Endometrial microvascular endothelial cells (primary cell): ENCODE measurements around the gene SND1. TPM values are rescaled to one million over a fixed set of nuclear protein-coding genes. Genes with fewer than 3 reads are reported as not detected.

ENCODE experiments used
- in situ Hi-C: cut with HindIII; loops from 2 replicates; pipeline ENCODE4 v1.10.0; 2017; ENCODE audit warnings: low sequenced_read_pairs, low pct_unique_long_range_greater_than_20kb; ENCODE audit errors: inconsistent ontology term
- total RNA-seq: library from RNA; depleted of rRNA; stranded (reverse); fragments of >200 nt; gene quantifications from one replicate; pipeline ENCODE4 v1.2.3, GENCODE V29; 2015; ENCODE audit errors: inconsistent ontology term

SND1 gene
- total RNA-seq, 1 donor from 2014 or later: 223 TPM

DNA sequence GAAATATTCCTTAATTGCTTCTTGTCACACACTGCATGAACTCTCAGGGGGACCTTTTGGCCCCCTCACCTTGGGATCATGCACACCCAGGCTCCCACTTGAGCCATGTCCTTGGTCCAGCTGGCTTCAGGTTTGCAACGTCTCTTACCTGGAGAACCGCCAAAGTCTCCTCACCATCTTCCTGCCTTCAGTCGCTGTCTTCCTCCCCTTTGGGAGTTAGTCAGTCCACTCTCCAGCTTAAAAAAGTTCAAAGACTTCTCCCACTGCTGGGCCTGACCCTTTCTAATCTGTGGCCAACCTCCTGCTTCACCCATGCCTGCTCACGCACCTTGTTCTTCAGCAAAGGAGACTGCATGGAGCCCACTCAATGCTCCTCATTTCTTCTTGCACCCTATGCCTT lies 461.8 kb downstream of the SND1 start:
- in situ Hi-C loops: no loop called here

DNA sequence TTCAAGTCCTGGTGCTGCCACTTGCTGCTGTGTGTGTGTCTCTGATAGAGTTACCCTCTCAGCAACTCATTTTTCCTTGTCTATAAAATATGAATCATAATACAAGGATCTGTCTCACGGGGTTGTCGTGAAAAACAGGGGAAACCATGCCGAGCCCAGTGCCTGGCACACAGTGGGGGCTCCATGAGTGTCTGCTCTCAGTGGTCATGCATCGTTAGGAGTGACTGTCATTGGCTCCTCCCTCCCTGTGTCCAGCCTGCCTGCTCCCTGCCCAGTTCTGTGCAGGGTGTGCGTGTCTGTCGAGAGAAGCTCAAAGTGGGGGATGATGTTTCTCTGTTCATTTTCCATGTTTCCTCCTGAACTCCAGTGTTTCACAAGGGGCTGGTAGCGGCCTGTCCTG lies 462.8 kb downstream of the SND1 start:
- in situ Hi-C loops: no loop called here

DNA sequence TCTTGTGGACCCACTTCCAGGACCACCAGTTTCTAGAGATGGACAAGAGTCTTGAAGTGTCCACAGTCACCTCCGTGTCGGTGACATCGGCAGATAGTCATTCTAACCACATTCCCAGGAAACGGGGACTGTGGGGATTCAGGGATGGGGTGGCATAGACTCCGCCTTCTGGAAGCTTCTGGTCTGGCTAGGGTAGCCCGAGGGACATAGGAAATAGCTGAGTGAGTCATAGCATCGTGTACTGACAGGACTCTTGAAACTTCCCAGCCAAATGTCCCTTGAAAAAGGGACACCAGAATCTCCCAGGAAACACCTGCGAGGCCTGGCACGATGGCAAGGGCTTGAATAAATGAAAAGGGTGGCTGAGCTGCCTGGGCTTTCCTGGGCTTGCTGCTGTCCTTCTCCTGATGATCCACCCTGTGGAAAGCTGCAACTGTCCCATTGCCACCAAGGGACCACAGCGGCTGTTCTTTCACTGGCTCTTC lies 463.4 kb downstream of the SND1 start:
- in situ Hi-C loops: no loop called here

DNA sequence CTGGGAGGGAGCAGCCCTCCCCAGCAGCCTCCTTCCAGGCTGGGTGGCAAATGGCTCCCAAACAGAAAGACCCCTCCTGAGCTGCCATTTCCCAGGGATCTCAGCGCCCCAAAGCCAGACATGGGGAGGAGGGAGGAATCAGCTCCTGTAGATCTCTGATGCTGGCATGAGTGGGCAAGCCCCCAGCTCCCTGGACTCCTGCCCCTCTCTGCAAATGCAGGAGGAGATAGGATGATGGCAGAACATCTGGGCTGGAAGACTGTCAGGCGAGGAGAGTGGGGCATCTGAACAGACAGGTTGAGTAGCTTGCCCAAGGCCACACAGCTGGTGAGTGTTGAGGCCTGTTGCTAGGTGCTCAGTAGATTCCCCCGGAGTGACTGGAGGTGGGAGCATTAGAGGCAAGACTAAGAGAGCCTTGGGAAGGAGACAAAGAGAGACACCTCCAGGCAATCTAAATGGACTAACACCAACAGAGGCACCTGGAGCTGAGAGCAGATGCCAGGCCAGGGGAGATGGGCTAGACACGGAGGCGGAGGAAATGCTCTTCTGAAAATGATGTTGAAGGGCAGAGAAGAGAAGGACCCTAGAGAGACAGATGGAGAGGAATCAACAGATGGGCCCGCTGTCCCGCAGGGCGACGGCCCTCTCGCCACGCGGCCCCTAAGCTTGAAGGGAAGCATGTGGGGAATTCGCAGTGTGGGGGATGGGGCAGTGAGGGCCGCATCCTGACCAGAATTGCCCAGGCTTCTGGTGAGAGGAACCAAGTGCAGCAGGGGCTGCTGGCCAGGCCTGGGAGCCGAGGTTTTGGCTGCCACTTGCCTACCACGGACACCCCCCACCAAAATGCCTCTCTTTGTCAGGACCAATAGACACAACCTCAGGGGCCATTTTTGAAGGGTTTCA lies 464.1 kb downstream of the SND1 start:
- in situ Hi-C loops: no loop called here

DNA sequence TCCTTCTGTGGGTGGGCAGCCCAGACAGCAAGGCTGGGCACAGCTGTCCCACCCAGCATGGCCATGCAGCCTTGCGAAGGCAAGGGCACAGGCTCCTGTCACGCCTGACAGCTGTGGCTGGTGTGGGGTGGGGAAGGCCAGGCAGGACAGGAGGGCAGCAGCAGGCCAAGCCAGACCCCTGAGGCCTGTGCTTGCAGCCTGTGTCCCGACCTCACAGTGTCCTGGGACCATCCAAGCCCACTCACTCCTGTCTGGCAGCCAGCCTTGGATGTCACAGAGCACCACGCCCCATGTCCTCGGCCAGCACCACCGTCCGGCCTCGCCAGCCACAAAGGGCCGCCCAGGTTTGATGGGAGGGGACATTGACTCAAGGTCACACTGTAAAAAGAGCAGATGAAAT lies 464.7 kb downstream of the SND1 start:
- in situ Hi-C loops: no loop called here

DNA sequence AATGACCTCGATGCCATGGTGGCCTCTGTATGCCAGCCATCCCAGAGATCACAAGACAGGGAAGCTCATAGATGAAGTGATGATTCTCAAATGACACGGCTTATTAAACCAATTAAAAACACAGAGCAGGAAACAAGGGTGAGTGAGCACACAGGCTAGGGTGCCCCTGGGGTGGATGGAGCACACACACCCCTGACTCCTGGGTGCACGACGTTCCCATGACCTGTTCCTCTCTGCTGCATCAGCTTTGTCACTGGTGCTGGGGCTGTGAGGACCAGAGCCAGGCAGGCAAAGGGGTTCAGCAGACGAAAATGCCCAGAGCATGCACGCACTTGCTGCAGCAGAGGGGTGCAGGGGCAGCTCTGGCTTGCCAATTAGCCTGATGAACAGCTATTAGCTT lies 465.7 kb downstream of the SND1 start:
- in situ Hi-C loops: no loop called here

DNA sequence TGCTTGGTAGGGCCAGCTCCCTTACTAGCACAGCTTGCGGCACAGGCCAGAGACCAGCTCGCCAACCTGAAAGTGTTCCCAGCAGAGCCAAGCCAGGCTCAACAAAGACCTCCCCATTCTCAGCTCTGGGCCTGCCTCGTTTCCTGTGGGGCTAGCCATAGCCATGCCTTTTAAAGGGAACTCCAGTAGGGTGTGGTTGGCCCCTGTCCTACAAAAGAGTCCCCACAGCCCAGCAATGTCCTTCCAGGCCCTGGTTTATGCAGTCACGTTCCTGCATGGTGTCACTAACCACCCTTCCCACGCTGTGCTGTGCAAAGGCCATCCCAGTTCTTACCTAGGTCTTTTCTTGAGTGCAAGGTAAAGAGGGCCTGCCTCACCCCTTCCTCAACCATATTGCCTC lies 467.0 kb downstream of the SND1 start:
- in situ Hi-C loops: no loop called here

DNA sequence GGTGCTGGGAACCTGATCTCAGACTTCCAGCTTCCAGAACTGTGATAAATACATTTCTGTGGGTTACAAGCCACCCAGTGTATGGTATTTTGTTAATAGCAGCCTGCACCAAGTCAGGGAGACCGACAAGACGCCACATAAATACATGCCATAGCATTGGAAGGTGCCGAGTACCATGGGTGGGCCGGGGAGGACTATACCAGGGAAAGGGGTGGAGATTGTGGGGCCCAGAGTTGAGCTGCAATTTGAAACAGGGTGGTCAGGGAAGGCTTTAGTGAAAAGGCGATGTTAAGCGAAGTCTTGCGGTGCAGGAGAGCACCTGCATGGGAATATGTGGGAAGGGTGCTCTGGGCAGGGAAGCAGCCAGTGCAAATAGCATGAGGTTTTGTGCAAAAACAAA lies 468.1 kb downstream of the SND1 start:
- in situ Hi-C loops: no loop called here

DNA sequence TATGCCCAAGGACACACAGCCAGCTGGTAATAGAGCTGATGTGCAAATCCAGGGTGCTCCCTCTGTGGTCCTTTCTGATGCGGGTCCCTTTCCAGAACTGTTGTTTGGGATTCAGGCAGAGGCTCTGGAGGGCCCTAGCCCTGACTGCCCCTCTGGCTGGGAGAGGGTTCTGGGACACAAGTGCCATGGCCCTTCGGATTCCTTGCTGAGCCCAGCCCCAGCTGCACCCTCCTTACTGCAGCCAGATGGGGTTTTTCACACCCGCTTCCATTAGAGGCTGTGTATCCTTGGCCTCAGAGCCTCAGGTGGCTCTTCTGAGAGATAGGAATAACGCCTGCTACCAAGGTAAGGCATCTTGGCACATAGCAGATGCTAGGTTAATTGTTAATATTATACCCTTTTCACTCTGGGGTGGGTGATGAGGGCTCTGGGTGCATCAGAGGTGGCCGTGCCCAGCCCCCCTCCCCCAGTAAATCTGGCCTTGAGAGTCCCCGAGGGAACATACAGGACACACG lies 469.0 kb downstream of the SND1 start:
- in situ Hi-C loops: no loop called here

DNA sequence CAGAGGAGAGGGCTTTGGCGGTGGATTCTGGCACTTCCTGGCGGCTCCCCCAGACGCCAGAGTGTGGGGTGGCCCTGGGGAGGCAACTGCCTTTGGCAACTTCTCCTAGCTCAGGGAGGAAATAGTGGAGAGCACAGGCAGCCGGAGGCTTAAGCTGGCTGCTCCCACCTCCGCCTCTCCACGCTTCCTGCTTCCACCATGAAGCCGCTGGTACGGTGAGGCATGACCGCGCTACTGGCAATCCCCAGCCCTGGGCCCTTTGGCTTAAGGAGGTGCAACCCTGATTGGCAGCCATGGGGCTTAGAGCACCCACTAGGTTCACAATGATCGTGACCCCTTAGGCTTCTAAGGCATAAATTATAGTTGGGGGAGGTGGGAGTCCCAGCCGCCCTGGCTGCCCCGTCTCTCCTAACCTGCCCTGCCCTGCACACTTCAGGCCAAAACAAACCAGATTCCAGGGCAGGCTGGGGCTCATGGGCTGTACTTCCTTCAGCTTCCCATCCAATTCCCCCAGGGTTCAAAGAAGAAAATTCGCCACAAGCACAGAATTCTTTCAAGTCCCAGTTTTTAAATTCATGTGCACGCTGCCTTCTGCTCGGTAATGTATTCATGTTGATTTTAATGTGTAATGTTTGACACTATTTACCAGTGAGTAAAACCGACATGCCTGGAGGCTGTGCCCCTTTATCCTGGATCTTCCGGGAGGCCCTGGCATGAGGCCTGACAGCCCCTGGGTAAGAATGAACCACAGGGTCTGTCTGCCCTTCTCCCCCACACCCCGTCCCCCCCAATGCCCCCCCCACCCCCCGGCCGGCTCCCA lies 469.9 kb downstream of the SND1 start:
- in situ Hi-C loops: no loop called here

DNA sequence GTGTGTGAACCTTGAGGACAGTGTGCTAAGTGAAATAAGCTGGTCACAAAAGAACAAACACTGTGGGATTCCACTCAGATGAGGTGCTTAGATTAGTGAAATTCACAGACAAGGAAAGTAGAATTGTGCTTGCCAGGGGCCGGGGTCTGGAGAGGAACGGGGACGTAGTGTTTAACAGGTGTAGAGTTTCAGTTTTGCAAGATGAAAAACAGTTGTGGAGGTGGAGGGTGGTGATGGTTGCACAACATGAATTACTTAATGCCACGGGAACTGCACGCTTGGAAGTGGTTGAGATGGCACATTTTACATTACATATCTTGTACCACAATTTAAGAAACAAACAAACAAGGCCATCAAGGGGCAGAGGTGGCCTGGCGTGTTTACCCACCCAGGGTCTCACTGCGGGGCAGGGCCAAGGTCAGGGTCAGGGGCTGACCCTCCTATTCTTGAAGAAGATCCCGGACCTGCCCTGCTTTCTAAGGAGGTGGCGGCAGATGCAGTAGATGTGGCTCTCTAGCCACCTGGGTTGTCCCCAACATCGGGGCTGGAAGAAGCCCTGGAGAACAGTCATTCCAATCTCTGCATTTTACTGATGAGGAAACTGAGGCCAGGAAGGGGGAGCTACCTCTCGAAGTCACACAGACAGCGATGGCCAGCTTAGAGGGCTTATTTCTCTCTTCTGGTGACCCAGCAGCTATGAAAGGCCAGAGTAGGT lies 470.7 kb downstream of the SND1 start:
- in situ Hi-C loops: no loop called here

DNA sequence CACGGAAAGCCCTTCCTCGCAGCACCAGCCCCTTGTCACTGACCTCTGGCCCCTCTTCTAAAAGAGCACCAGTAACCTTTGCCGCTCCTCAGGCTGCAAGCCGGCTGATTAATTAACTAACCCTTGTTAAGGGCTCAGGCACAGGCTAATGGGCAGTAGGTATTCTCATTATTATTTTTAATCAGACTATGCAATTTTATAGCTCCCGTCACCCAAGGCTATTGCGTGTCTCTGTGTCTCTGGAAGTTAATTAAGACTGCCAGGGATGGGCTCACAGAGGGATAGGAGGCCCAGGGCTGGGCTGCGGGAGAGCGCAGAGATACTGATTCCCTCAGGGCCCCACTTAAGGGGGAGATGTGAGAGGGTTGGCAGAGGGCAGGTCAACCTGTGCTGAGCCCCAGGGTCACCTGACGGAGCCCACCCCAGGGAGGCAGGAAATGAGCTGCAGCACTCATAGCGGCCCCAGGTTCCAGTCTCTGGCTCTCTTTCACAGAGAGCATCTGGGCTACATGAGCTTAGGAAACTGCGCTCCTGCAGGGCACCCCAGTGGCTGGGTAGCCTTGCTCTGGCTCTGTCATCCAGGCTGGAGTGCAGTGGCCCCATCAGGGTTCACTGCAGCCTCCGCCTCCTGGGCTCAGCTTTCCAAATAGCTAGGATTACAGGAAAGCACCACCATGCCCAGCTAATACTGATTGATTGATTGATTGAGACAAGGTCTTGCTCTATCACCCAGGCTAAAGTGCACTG lies 471.5 kb downstream of the SND1 start:
- in situ Hi-C loops: no loop called here

DNA sequence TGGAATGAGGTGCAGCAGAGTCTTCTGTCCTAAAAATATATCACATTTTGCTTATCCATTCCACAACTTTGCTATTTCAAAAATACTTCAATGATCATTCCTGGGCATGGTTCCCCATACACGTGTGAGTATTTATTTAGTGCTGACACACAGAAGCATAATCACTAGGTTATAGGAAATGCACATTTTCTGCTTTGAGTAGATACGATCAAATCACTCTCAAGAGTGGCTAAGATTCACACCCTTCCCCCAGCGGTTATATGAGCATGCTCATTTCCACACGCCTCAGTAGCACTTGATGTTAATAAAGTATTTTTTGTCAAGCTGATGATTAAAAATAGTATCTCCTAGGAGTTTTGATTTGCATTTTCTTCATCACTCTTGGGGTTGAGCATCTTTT lies 472.8 kb downstream of the SND1 start:
- in situ Hi-C loops: no loop called here

DNA sequence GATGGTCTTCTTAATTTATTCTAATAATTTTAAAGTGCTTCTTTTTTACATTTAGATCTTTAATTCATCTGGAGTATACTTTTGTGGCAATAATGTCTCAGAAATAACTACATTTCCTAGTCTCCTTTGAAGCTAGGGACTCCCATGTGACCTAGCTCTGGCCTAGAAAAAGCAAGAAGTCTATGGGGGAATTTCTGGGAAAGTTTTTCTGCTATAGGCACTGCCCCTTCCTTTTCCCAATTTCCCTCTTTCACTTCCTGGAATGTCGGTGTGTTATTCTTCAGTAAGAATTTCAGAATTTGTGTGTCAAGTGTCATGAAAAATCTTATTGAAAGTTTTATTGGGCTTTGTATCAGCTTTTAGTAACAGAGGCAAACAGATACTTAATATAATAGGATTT lies 473.8 kb downstream of the SND1 start:
- in situ Hi-C loops: no loop called here

DNA sequence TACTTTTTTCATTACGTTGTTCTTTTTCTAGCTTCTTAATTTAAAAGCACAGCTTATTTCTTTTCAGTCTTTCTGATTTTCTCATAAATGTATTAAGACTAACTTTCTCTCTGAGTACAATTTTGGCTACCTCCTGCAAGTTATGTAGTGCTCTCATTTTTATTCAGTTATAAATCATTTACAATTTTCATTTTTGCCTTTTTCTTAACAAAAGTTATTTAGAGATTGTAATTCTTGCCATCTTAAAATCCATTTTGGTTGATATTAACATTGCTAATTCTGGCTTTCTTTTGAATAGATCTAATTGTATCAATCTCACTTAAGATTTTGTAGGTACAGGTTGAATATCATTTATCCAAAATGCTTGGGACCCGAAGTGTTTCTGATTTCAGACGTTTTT lies 476.4 kb downstream of the SND1 start:
- in situ Hi-C loops: no loop called here

DNA sequence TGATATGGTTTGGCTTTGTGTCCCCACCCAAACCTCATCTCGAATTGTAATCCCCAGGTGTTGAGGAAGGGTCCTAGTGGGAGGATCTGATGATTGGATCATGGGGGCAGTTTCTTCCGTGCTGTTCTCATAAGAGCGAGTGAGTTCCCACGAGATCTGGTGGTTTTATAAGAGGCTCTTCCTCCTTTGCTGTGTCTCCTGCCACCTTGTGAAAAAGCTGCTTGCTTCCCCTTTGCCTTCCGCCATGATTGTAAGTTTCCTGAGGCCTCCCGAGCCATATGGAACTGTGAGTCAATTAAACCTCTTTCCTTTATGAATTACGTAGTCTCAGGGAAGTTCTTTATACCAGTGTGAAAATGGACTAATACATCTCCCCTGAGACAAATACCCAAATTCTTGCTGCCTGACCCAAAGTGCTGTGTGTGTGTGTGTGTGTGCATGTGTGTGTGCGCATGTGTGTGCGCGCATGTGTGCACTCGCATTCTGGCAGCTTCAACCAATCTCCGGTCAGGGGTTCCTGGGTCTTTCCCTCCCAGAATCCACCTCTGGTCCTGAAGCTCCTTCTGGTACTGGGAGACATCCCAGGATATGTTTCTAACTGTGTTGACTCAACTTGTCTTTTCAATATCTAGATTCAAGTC lies 477.4 kb downstream of the SND1 start:
- in situ Hi-C loops: no loop called here

DNA sequence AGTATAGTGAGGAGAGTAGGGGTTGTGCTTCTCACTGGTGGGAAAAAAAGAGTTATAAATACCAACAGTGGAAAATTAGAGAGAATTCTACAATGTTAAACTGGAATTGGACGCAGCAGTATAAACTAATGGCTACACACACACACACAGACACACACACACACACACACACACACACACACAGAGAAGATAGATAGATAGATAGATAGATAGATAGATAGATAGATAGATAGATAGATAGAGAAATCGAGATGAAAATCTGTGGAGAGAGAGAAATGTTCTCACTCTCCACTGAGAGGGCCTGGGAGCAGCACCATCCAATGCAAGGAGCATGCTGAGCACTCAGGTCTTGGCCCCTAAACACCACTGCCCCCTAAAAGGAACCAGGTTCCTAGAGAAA lies 479.1 kb downstream of the SND1 start:
- in situ Hi-C loops: no loop called here

DNA sequence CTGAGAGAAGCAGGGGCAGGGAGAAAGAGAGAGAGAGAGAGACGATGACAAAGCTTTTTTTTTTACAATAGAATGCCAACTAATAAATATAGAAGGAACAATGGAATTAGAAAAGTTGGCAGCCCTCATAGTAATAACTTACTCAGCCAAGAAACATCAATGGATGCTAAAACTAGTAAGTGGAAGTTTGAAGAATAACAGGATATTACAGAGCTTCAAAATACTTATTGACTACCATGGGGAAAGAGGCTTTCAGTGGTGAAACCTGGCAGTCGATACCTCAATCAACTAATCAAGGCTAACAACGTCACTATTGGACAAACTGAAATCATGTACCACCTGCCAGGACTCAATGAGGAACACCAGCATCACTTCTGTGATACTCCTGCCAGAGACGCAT lies 479.7 kb downstream of the SND1 start:
- in situ Hi-C loops: no loop called here
